HCEC 1CT (cell line): ENCODE results near the gene CEL.
A peak's percentile ranks its signal among the peaks of the same experiment; 100 is the strongest.
"Not testable (repeated sequence)": the region's sequence is repeated elsewhere in the genome, so short reads cannot be mapped to it uniquely, and the experiment has no call there.

Experiments
- DNase-seq: peaks from one replicate; pipeline ENCODE4 v3.0.0-alpha.2; 2017

CEL gene

DNA sequence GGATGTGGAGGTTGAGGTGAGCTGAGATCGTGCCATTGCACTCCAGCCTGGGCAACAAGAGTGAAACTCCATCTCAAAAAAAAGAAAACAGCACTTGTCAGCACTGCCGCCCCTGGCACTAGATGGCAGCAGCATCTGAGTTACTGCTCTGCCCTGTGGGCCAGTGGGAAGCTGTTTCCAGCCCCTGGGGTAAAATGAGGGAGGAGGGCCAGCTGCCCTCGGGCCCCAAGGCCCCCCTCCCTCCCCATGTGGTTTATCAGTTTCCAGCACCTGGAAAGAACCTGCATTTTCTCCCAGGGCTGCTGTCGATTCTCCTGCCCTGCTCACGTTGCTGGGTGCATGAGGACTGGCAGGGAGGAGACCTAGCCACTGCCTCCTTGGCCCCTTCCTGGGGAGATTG lies 13.2 kb upstream of the CEL start:
- peak; percentile 8 for DNase-seq

DNA sequence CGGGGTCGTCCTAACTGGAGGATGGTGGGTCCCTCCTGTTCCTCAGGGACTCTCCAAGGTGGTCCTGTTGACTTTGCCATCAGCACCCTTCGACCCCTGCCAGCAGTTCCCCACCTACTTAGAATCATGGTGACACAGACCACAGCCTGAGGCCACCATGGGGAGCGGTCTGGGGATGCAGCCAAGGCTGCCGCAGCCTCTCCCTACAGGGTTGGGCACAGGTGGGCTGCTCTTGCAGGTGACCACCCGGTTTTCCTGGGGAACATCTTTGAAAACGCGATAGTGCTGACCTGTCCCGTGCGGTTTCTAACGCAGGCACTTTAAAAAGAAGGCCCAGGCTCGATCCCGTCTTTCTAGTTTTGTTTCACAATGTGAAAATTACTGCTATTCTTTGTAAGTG lies 12.7 kb upstream of the CEL start:
- DNase-seq = no peak

DNA sequence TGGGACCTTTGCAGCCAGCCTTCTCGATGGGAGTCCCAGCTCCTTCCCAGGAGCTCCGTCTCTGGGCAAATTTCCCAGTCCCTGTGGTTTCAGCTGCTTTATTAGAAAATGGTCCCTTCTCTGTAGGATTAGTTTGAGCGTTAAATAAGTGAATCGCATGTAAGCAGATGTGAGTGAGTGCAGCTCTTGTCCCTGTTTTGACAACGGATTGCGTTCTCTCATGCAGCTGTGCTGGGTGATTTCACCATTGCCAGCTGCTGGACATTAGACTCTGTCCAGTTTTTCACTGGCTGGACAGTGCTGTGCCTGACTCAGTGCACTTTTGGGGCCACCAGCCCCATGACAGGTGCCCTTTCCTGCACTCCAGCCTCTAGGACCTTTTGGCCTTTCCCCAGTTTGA lies 11.6 kb upstream of the CEL start:
- no peak for DNase-seq

DNA sequence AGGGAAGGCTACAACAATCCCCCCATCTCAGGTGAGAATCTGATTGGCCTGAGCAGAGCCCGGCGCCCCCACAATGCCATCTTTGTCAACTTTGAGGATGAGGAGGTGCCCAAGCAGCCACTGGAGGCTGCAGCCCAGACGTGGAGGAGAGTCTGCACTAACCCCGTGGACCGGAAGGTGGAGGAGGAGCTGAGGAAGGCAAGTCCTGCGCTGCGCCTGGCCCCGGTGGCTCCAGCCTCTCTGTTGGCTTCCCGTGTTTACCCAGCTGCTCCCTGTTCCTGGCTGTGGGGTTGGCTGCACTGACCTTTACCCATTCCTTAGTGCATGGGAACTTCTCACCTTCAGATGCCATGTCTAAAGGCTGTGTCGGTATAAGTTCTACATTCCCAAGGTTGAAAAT lies 11.0 kb upstream of the CEL start:
- no peak for DNase-seq

DNA sequence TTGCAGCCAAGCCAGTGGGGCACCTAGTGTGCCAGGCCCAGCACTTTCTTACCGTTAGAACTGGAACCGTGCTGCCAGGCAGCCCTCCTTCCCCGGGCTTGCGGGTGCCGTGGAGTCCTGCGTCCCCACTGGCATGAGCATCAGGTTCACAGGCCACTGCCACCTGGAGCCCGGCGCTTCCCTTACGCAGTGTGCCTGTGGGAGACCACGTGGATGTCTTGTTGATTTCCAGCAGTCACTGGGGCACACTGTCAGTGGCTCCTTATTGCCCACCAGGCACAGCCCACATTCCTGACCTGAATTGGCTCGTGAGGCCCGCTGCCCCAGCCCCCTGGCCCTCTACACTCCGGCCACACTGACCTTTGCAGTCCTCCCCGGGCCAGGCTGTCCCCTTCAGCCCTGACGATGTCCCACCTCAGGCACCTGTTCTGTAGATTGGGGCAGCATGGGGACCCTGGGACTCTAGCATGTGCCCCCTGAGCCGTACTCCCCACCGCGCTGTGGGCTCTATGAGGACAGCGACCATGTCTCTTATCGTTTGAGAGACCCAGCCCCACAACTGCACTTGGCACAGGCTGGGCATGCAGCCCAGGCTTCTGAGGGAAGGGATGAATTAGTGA lies 10.4 kb upstream of the CEL start:
- DNase-seq = no peak

DNA sequence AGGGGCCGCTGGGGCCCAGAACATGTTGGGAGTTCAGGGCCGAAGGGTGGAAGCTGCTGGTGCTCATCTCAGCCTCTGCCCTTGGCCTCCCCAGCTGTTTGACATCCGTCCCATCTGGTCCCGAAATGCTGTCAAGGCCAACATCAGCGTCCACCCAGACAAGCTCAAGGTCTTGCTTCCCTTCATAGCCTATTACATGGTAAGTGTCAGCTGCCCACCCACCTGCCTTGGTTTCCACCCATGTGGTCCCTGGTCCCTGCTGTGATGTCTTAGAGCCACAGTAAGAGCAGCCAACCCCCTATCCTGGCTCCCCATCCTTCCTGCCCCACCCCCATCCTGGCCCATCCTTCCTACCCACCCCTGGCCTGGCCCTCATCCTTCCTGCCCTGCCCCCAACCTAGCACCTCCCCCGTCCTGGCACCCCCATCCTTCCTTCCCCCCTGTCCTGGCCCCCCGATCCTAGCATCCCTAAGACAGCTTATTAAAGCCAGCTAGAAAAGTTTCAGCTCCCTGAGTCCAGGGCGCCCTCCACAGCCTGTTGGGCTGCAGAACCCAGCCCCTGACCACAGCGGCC lies 9.7 kb upstream of the CEL start:
- DNase-seq = no peak

DNA sequence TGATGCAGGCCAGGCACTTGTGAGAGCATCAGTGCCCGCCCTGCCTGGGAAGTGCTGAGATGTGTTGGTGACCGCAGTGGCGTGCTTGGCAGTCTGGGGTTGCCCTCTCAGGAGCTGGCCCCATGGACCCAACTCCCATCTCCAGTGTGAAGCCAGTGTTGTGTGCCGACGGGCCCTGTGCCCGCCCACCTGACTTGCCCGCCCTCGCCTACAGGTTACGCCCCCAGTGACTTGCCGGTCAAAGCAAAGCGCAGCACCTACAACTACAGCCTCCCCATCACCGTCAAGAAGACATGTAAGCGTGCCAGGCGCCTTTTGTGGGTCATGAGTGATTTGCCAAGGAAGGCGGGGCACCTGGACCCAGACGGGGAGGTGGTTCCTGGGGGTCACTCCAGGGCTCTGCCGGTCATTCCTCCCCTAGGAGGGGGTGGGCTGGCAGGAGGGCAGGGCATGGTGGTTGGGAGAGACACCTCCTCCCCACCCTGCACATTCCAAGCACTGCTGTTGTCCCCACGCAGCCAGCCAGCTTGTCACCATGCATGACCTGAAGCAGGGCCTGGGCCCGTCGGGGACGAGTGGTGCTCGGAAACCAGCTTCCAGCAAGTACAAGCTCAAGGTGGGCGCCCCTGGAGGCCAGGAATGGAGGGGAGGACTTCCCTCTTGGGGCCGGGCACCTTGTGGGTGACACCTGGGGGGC lies 7.4 kb upstream of the CEL start:
- no peak for DNase-seq

DNA sequence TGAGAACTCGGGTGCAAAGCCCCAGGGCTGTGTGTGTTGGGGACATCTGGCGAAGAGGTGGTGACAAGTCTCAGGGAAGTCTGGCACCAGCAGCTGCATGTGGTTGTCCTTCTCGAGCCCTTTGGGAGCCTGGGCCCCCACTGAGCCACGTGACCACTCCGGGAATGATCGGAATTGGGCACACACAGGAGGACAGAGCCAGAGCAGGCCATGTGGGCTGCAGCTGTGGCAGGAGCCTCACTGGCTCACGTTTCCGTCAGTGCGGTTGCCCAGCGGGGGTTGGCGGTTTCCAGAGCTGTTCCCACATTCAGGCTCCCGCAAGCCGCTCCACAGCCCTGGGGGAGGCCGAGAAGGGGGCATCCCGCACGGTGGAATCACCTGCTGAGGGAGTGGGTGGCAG lies 6.8 kb upstream of the CEL start:
- no peak for DNase-seq

DNA sequence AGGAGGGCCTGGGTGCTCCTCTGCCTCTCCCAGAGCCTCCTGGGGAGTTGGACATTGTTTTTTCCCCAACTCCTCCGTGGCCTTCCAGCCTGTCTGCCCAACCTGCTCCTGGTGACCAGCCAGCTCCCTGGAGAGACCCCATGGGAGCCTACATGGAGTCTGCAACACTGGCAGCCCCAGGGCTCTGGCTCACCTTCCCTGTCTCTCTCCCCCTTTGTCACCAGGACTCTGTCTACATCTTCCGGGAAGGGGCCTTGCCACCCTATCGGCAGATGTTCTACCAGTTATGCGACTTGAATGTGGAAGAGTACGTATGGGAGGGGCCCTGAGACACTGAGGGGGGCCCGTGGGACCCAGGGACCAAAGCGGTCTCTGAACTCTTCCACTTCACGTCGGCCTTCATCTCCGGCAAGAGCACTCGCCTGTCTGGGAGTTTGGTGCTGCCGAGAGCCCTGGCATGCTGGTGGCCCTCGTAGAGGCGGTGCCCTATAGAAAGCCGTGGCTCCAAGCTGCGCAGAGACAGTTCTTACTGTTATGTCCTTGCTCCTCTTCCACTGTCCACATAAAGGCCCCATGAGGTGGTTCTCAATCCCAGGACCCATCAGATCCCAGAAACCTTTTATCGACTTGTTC lies 5.9 kb upstream of the CEL start:
- no peak for DNase-seq

DNA sequence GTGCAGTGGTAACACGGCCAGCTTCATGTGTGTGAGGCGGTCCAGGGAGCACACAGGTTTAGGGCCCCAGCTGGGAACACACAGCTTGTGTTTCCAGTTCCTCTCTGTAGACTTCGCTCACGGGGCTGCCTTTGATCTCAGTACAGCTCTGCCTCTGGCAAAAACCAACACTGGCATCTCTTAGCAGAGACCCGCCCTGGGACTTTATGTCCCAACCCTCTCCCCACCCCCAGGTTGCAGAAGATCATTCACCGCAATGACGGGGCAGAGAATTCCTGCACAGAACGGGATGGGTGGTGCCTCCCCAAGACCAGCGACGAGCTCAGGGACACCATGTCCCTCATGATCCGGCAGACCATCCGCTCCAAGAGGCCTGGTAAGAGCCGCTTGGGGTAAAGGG lies 5.2 kb upstream of the CEL start:
- DNase-seq = no peak

DNA sequence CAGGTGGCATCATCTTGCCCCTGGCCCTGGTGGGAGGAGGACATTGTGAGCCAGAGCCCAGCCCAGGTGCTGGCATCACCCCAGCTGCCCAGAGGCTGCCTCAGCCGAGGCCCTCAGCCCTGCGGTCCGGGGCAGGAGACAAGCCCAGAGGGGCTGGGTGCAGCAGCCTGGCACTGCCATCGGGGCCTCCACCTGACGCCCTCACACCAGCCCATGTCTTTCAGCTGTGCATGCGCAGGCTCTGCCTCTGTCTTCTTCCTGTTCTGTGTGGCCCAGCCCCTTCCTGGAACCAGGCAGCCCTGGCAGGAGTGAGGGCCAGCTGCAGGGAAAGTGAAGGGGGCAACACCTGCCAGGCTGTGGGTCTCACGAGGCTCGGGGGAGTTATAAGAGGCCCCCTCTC lies 4.8 kb upstream of the CEL start:
- DNase-seq = no peak

DNA sequence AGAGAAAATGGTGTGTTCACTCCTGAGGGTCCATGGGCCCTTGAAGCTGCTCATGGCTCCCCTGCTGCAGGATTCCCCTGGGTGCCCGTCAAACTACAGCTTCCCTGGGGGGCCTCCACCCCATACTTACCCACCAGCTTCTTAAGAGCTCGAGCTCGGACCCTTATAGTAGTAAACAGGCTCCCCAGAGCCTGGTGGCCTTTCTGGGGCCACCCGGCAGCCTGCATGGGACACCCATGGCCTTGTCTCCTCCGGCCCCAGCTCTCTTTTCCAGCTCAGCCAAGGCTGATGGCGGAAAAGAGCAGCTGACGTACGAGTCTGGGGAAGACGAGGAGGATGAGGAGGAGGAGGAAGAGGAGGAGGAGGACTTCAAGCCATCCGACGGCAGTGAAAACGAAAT lies 4.2 kb upstream of the CEL start:
- DNase-seq = no peak

DNA sequence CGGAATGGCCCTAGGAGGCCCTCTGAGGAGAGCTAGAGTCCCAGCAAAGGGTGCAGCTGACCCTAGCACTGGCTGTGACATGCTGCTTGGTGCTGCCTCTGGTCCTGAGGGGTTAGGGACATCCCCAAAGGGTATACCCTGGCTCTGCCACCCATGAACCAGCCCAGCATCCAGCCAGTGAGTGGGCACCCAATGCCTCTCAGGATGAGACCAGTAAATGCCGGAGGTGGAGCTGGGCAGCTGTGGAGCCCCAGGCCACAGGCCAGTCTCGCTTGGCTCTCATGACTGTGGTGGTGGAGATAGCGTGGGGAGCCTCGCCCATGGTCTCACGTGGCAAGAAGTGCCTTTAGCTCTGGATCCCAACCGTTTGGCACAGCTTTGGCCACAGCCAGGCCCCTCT lies 3.7 kb upstream of the CEL start:
- DNase-seq = no peak

DNA sequence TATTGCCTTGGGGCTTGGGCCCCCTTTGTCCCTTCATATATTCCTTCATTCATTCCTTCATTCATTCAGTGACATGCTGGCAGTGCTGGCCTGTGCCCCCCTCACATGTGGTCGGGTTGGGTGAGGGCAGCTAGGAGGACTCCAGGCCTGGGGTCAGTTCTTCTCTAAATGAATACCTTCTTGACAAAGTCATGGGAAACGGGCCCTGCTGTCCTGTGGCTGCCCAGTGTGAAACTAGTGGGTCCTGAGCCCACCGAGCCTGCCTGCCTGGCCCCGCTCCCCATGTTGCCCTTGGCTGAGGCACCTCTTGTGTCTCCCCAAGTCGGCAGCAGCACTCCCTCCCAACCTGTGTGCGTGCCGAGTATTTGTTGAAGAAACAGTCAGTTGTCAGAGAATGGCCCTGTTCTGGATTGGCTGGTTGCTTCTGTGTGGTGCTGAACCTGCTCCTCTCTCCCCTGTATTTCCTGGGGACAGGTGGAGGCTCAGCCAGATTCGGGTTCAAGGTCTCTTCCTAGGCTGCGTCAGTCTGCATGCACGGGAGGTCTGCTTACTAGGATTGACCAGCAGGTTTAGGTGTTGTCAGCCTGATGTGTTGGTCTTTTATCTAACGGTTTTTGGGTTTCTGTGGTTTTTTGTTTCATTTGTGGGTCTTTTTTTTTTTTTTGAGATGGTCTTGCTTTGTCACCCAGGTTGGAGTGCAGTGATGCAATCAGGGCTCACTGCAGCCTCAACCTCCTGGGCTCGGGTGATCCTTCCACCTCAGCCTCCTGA lies 3.0 kb upstream of the CEL start:
- no peak for DNase-seq

DNA sequence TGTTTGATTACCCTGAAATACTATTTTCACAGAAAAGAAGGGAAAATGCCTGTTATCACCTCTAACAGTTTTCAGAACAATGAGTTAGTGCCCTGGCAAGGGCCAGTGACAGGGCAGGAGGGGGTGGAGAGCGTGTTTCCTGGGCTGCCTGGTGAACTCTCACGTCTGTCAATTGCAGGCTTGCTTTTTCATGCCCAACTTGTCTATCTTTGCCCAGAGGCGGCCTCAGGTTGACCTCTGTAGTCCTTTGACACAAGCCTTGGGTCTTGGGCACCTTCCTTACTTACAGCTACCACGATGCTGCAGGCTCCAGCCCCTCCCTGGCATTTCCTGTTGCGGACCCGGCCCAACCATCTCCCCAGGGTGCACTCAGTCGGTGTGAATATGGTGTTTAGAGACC lies 2.2 kb upstream of the CEL start:
- DNase-seq = no peak

DNA sequence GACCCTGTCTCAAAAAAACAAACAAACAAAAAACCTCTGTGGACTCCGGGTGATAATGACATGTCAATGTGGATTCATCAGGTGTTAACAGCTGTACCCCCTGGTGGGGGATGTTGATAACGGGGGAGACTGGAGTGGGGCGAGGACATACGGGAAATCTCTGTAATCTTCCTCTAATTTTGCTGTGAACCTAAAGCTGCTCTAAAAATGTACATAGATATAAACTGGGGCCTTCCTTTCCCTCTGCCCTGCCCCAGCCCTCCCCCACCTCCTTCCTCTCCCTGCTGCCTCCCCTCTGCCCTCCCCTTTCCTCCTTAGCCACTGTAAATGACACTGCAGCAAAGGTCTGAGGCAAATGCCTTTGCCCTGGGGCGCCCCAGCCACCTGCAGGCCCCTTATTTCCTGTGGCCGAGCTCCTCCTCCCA lies 1.4 kb upstream of the CEL start:
- no peak for DNase-seq

DNA sequence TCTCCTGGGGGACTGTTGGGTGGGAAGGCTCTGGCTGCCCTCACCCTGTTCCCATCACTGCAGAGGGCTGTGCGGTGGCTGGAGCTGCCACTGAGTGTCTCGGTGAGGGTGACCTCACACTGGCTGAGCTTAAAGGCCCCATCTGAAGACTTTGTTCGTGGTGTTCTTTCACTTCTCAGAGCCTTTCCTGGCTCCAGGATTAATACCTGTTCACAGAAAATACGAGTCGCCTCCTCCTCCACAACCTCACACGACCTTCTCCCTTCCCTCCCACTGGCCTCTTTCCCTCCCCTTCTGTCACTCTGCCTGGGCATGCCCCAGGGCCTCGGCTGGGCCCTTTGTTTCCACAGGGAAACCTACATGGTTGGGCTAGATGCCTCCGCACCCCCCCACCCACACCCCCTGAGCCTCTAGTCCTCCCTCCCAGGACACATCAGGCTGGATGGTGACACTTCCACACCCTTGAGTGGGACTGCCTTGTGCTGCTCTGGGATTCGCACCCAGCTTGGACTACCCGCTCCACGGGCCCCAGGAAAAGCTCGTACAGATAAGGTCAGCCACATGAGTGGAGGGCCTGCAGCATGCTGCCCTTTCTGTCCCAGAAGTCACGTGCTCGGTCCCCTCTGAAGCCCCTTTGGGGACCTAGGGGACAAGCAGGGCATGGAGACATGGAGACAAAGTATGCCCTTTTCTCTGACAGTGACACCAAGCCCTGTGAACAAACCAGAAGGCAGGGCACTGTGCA lies 590 bp upstream of the CEL start:
- not testable (repeated sequence) for DNase-seq

DNA sequence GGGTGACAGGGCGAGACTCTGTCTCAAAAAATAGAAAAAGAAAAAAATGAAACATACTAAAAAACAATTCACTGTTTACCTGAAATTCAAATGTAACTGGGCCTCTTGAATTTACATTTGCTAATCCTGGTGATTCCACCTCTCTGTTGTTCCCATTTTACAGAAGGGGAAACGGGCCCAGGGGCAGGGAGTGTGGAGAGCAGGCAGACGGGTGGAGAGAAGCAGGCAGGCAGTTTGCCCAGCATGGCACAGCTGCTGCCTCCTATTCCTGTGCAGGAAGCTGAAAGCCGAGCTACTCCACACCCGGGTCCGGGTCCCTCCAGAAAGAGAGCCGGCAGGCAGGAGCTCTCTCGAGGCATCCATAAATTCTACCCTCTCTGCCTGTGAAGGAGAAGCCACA lies 788 bp downstream of the CEL start:
- DNase-seq = not testable (repeated sequence)

DNA sequence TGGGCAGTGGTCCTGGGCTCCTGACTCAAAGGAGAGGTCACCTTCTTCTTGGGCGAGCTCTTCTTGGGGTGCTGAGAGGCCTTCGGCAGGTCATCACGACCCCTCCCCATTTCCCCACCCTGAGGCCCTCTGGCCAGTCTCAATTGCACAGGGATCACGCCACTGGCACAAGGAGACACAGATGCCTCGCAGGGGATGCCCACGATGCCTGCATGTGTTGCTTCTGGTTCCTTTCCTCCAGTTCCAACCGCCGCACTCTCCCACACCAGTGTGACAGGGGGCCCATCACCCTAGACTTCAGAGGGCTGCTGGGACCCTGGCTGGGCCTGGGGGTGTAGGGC lies 1.3 kb downstream of the CEL start:
- DNase-seq = no peak

DNA sequence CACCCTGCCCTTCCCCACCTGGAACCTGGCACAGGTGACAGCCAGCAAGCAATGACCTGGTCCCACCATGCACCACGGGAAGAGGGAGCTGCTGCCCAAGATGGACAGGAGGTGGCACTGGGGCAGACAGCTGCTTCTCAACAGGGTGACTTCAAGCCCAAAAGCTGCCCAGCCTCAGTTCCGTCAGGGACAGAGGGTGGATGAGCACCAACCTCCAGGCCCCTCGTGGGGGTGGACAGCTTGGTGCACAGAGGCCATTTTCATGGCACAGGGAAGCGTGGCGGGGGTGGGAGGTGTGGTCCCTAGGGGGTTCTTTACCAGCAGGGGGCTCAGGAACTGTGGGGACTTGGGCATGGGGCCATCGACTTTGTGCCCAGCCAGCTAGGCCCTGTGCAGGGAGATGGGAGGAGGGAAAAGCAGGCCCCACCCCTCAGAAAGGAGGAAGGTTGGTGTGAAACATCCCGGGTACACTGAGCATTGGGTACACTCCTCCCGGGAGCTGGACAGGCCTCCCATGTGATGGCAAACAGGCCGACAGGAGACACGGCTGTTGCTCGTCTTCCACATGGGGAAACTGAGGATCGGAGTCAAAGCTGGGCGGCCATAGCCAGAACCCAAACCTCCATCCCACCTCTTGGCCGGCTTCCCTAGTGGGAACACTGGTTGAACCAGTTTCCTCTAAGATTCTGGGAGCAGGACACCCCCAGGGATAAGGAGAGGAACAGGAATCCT lies 1.9 kb downstream of the CEL start:
- DNase-seq = no peak

DNA sequence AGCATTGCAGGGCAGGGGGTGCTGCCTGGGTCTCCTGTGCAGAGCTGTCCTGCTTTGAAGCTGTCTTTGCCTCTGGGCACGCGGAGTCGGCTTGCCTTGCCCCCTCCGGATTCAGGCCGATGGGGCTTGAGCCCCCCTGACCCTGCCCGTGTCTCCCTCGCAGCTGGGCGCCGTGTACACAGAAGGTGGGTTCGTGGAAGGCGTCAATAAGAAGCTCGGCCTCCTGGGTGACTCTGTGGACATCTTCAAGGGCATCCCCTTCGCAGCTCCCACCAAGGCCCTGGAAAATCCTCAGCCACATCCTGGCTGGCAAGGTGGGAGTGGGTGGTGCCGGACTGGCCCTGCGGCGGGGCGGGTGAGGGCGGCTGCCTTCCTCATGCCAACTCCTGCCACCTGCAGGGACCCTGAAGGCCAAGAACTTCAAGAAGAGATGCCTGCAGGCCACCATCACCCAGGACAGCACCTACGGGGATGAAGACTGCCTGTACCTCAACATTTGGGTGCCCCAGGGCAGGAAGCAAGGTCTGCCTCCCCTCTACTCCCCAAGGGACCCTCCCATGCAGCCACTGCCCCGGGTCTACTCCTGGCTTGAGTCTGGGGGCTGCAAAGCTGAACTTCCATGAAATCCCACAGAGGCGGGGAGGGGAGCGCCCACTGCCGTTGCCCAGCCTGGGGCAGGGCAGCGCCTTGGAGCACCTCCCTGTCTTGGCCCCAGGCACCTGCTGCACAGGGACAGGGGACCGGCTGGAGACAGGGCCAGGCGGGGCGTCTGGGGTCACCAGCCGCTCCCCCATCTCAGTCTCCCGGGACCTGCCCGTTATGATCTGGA lies 2.7 kb downstream of the CEL start:
- no peak for DNase-seq
